SK-N-MC (cell line): ENCODE measurements around the gene CTCF.

ENCODE experiments used
- EZH2 ChIP-seq: fragments of 200-600 bp; sonication (generic); IDR thresholded peaks from one replicate; pipeline ENCODE4 v1.6.1; 2017; ENCODE audit warnings: antibody characterized with exemption
- POLR2AphosphoS5 ChIP-seq: IDR thresholded peaks from 2 replicates; pipeline ENCODE4 v1.6.1; 2012; ENCODE audit warnings: mild to moderate bottlenecking, low read depth, low read length, borderline replicate concordance

GRCh38 chr16:67533024-67533560 is 29.2 kb upstream of the CTCF start:
- TF ChIP-seq POLR2AphosphoS5: no peak
- no peak for TF ChIP-seq EZH2
